Measurements from ENCODE around the gene IL2RA.

IL2RA gene

DNA sequence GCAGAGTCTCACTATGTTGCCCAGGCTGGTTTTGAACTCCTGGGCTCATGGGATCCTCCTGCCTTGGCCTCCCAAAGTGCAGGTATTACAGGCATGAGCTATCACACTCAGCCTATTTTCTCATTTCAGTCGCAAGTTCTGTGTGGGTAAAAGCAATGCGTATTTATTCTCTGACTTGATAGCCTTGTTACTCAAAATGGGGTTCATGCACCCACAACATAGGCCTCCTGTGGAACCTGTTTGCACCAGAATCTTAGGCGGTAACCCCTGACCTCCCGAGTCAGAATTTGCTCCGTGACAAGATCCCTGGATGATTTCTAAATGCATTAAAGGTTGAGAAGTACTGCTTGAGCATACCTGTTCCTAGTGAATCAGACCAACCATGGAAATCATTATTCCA, 7.3 kb downstream of the IL2RA start:
- POLR2A ChIA-PET: no interaction called here
- no peak for DNase-seq (ENCODE audit: extremely low spot score)
- TF ChIP-seq, protein P1, sequence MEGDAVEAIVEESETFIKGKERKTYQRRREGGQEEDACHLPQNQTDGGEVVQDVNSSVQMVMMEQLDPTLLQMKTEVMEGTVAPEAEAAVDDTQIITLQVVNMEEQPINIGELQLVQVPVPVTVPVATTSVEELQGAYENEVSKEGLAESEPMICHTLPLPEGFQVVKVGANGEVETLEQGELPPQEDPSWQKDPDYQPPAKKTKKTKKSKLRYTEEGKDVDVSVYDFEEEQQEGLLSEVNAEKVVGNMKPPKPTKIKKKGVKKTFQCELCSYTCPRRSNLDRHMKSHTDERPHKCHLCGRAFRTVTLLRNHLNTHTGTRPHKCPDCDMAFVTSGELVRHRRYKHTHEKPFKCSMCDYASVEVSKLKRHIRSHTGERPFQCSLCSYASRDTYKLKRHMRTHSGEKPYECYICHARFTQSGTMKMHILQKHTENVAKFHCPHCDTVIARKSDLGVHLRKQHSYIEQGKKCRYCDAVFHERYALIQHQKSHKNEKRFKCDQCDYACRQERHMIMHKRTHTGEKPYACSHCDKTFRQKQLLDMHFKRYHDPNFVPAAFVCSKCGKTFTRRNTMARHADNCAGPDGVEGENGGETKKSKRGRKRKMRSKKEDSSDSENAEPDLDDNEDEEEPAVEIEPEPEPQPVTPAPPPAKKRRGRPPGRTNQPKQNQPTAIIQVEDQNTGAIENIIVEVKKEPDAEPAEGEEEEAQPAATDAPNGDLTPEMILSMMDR (IDR thresholded peaks at IDR 0.05; ENCODE audit: control extremely low read depth, extremely low read depth, low read depth, missing control alignments): no peak
- CTCF ChIA-PET: interaction anchor here (4.2 to 5.1 kb wide), 2 partner anchors 12 to 32 kb away, joined by 18 to 34 read pairs; no protein-coding TSS in a partner anchor

DNA sequence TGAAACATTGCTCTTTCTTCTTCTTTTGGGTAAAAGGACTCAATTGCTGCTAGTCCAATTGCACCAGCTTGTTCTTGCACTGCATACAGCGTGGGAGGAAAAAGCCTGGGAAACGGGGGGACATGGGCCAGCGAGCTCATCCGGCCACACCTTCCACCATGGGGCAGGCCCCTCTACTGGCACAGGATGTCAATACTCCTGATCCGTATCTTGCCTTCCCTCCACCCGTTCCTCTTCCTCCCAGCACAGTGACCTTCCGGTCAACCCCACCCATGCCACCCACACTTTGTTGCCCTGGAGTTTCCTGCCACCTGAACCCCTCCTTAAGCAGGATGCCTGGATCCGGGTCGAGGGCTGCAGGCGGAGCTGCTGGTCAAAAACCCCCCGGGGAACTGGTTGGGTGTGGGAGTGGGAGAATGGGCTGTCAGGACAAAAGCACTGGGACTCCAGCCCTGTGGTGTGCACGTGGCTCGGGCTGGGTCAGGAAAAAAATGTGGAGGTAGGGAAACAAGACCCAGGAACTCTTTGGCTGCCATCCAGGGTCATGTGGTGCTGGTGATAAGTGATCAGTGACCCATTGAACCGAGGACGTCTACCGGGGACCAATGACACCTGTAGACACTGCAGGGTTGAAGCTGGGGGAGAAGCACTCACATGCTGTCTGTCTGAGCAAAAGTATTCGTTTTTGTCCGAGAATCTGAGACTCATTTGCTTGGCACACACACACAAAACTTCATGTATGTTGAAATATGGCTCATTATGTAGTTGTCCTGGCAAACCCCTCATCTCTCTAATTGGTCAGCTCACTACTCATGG, 8.1 kb downstream of the IL2RA start:
- ChIA-PET POLR2A (interaction anchor here (0.6 to 1.3 kb wide), 3 partner anchors 8 to 149 kb away, joined by 3 to 4 read pairs (median 4); partner anchors contain the start of genes IL2RA and PFKFB3), CTCF (interaction anchor here (0.7 to 5.1 kb wide), 7 partner anchors 7 to 40 kb away, joined by 3 to 34 read pairs (median 6); partner anchors contain the start of gene IL2RA)
- DNase-seq (ENCODE audit: extremely low spot score): no peak
- TF ChIP-seq, protein P1 (IDR thresholded peaks at IDR 0.05; ENCODE audit: control extremely low read depth, extremely low read depth, low read depth, missing control alignments): no peak

DNA sequence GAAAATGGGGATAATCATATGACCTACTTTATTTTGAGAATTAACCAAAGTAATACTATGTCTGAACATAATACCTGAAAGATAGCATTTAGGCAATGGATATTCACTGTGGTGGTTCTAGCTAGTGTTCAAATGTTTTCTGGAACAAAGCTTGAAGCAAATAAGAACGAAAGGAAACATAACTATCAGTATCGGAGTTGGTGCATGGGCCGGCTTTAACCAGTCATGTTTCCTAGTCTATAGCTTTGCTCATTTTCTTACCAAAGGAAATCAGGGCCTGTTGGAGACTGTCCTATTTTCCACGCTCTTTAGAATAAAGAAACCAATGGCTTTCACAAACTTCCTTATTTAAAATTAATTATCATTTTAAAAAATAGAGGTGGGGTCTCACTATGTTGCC, 8.9 kb downstream of the IL2RA start:
- ChIA-PET CTCF (interaction anchor here (0.7 to 5.1 kb wide), 8 partner anchors 8 to 39 kb away, joined by 3 to 34 read pairs (median 5); partner anchors contain the start of gene IL2RA), POLR2A (interaction anchor here (0.6 to 1.3 kb wide), 3 partner anchors 9 to 149 kb away, joined by 3 to 4 read pairs (median 4); partner anchors contain the start of genes IL2RA and PFKFB3)
- TF ChIP-seq, protein P1 (IDR thresholded peaks at IDR 0.05; ENCODE audit: control extremely low read depth, extremely low read depth, low read depth, missing control alignments): no peak
- DNase-seq (ENCODE audit: extremely low spot score): no peak

DNA sequence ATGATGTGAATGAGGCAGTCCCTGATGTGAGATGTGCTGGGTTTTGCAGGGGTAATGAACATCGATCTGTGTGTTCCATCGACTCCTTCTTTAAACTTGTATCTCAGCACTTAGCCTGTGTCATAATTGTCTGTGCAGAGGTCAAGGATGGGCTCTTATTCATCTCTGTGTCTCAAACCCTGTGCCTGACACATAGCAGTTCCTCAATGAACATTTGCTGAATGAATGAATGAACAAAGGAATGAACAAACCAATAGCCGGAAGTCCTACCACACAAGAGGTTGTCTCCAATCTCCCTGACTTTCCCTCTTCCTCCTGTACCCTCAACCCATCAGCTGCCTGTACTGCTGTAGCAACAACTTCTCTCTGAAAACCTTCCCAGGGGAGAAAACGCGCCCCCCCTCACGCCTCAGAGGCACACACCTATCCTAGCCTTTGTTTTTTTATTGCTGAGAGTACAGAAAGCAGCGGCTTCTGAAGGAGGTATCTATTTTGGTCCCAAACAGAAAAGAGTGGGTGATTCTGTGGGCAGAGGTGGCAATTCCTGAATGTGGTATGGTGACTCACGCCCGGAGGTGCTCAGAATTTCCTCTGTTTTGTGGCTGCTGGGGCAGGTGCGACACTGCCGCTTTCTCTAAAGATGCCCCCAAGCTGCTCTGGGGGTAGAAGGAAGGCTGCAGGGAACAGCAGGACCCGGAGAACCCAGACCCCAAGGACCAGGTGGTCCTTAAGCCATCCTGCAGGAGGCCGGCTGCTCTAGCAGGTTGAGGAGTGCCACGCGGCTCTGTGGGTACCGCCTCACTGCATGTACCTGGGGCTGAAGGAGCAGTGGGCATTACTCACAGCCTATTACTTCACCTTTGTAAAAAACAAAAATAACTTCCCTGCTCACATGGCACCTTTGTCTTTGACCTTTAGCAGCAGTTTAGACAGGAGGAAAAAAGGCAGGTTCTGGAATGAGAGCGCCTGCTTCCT, 9.6 kb downstream of the IL2RA start:
- ChIA-PET CTCF (interaction anchor here (0.9 to 6.2 kb wide), 7 partner anchors 9 to 38 kb away, joined by 3 to 49 read pairs (median 18); partner anchors contain the start of gene IL2RA), POLR2A (interaction anchor here (0.9 to 1.3 kb wide), 2 partner anchors 15 to 150 kb away, joined by 3 to 4 read pairs; partner anchors contain the start of gene PFKFB3)
- no peak for DNase-seq (ENCODE audit: extremely low spot score)
- TF ChIP-seq, protein P1 (IDR thresholded peaks at IDR 0.05; ENCODE audit: control extremely low read depth, extremely low read depth, low read depth, missing control alignments): no peak

DNA sequence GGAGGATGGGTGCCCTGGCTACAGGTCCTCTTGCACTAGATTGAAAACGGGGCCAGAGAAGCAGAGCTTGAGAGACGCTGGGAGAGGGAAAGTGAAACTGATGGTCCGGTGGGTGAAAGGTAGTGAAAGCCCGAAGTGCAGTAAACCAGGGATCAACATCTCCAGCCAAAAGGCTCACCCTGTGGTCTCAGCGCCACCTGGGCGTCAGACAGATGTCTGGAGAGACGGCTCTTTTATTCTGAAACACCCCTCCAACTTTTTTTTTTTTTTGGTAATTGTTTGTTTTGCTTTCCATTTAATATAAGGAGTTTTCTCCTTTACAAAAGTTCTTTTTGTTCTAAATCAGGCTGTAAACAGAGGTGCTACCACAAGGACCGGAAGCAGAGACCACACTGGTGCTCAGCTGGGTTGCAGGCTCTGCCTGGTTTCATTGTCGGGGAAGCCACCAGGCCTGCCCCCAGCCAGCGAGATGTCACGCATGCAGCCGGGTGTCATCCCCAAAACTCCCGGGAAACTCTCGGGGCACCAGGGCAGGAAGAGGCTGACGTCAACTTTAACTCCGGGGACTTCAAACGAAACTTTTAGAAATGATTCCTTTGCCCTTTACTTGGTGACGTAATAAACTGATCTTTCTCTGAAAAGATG, 11.2 kb downstream of the IL2RA start:
- peak; percentile 82 for DNase-seq (ENCODE audit: extremely low spot score)
- POLR2A ChIA-PET: interaction anchor here (0.6 kb wide), 2 partner anchors 89 to 359 kb away, joined by 3 to 4 read pairs; no protein-coding TSS in a partner anchor
- CTCF ChIA-PET: interaction anchor here (1.2 to 6.2 kb wide), 13 partner anchors 9 to 428 kb away, joined by 3 to 49 read pairs (median 6); partner anchors contain the start of gene IL15RA
- TF ChIP-seq, protein P1 (IDR thresholded peaks at IDR 0.05; ENCODE audit: control extremely low read depth, extremely low read depth, low read depth, missing control alignments): peak; percentile 30
